Cardiac fibroblast (primary cell): ENCODE data around the gene ESPNL.
"Not testable (repeated sequence)": the region's sequence is repeated elsewhere in the genome, so short reads cannot be mapped to it uniquely, and the experiment has no call there.

Source experiments
- DNase-seq, 2 donors: peaks; one replicate each; pipeline versions ENCODE4 v3.0.0 to v3.0.0-alpha.2; 2010; ENCODE audit warnings: low read depth in 2 of 2
- H3K4me3 ChIP-seq, 2 donors: replicated peaks in 1 of 2; 1 replicate in 1 of 2; 2 replicates in 1 of 2; pipeline ENCODE4 v1.5.1; 2011; ENCODE audit warnings: low read depth in 2 of 2, low read length in 2 of 2, mild to moderate bottlenecking in 2 of 2, moderate library complexity in 1 of 2
- TF ChIP-seq, protein P1 (sequence below): IDR thresholded peaks from one replicate; pipeline ENCODE4 v1.5.1; 2011; ENCODE audit warnings: low read depth, mild to moderate bottlenecking, low read length, inconsistent platforms

The ESPNL gene, protein sequence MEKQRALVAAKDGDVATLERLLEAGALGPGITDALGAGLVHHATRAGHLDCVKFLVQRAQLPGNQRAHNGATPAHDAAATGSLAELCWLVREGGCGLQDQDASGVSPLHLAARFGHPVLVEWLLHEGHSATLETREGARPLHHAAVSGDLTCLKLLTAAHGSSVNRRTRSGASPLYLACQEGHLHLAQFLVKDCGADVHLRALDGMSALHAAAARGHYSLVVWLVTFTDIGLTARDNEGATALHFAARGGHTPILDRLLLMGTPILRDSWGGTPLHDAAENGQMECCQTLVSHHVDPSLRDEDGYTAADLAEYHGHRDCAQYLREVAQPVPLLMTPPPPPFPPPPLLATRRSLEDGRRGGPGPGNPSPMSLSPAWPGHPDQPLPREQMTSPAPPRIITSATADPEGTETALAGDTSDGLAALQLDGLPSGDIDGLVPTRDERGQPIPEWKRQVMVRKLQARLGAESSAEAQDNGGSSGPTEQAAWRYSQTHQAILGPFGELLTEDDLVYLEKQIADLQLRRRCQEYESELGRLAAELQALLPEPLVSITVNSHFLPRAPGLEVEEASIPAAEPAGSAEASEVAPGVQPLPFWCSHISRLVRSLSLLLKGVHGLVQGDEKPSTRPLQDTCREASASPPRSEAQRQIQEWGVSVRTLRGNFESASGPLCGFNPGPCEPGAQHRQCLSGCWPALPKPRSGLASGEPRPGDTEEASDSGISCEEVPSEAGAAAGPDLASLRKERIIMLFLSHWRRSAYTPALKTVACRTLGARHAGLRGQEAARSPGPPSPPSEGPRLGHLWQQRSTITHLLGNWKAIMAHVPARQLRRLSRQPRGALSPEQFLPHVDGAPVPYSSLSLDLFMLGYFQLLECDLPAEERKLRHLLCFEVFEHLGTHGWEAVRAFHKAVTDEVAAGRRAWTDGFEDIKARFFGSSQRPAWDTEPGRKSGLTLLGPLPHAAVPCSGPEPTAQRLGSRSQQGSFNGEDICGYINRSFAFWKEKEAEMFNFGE

DNA sequence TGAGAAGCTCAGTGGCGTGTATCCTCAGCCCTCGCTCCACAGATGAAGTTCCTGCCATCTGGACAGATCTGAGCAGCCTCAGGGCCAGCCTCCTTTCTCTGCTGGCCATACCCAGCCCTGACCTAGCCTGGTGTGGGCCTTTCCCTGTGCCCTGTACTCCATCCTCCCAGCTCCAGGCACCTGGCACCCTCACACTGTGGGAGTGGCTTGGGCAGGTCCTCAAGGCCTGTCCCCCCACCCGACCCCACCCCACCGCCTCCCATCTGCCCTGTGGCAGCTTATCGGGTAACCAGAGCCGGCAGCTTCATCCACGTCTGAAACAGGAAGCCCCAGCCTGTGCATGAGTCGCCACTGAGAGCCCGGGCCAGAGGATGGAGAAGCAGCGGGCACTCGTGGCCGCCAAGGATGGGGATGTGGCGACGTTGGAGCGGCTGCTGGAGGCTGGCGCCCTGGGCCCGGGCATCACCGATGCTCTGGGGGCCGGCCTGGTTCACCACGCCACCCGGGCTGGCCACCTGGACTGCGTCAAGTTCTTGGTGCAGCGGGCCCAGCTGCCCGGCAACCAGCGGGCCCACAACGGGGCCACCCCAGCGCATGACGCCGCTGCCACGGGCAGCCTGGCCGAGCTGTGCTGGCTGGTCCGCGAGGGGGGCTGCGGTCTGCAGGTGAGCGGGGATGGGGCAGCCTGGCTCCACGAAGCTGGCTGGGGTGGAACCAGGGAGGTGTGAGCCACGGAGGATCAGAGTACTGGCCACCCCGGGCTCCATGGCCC, at the start of gene ESPNL:
Gene ESPNL (plus strand): TSS at position 292 of the 772 bp plus-strand sequence. CDS start 80 bp downstream, at position 372.
- TF ChIP-seq, protein P1, sequence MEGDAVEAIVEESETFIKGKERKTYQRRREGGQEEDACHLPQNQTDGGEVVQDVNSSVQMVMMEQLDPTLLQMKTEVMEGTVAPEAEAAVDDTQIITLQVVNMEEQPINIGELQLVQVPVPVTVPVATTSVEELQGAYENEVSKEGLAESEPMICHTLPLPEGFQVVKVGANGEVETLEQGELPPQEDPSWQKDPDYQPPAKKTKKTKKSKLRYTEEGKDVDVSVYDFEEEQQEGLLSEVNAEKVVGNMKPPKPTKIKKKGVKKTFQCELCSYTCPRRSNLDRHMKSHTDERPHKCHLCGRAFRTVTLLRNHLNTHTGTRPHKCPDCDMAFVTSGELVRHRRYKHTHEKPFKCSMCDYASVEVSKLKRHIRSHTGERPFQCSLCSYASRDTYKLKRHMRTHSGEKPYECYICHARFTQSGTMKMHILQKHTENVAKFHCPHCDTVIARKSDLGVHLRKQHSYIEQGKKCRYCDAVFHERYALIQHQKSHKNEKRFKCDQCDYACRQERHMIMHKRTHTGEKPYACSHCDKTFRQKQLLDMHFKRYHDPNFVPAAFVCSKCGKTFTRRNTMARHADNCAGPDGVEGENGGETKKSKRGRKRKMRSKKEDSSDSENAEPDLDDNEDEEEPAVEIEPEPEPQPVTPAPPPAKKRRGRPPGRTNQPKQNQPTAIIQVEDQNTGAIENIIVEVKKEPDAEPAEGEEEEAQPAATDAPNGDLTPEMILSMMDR, result no peak
- DNase-seq, result no peak
- no peak within 1 kb of the TSS for H3K4me3 ChIP-seq

DNA sequence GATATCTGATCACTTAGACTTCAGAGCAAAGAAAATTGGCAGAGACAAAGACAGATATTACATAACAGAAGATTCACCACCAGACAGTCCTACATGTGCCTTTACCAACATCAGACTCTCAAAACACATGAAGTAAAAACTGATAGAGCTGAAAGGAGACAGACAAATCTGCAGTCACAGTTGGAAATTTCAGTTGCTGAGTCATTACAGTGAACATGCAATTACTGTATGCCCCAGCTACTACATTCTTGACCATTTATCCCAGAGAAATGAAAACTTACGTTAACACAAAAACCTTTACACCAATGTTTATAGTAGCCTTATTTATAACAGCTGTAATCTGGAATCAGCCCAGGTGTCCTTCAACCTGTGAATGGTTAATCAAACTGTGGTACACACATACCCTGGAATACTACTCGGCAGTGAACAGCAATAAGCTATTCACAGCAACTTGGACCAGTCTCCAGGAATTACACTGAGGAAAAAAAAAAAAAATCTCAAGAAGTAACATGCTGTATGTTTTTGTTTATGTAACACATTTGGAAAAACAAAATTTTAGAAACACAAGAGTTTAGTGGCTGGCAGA, 46.9 kb upstream of the ESPNL start:
- TF ChIP-seq, protein P1, result no peak
- no peak overlapping the region for H3K4me3 ChIP-seq
- DNase-seq, result peak in 1 of 2 donors; percentile 21

DNA sequence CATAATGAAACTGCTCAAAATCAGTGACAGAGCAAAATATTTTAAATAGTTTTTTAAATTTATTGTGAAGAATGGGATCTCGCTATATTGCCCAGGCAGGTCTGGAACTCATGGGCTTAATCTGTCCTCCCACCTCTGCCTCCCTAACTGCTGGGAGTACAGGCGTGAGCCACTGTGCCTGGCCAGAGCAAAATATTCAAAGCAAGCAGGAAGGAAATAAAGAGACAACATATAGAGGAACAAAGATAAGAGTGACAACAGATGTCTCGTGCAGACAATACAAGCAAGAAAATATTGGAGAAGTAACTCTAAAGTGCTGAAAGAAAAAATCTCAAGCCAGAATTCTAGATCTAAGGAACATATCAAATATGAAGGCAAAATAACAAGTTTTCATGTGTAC, 44.3 kb upstream of the ESPNL start:
- DNase-seq, result no peak
- no peak overlapping the region for H3K4me3 ChIP-seq
- TF ChIP-seq, protein P1, result no peak

DNA sequence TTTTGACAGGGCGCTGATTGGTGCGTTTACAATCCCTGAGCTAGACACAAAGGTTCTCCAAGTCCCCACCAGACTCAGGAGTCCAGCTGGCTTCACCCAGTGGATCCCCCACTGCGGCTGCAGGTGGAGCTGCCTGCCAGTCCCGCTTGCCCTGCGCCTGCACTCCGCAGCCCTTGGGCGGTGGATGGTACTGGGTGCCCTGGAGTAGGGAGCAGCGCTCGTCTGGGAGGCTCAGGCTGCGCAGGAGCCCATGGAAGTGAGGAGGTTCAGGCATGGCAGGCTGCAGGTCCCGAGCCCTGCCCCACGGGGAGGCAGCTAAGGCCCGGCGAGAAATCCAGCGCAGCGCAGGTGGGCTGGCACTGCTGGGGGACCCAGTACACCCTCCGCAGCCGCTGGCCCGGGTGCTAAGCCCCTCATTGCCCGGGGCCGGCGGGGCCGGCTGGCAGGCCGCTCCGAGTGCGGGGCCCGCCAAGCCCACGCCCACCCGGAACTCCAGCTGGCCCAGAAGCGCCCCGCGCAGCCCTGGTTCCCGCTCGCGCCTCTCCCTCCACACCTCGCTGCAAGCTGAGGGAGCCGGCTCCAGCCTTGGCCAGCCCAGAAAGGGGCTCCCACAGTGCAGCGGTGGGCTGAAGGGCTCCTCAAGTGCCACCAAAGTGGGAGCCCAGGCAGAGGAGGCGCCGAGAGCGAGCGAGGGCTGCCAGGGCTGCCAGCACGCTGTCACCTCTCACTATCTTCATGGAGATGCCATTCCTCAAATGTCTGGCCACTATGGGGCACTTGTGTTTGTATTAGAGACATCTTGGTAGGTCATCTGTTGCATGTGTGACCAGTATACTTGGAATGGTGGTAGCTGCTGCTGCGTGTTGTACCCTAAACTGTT, 42.2 kb upstream of the ESPNL start:
- not testable (repeated sequence) for H3K4me3 ChIP-seq, DNase-seq

DNA sequence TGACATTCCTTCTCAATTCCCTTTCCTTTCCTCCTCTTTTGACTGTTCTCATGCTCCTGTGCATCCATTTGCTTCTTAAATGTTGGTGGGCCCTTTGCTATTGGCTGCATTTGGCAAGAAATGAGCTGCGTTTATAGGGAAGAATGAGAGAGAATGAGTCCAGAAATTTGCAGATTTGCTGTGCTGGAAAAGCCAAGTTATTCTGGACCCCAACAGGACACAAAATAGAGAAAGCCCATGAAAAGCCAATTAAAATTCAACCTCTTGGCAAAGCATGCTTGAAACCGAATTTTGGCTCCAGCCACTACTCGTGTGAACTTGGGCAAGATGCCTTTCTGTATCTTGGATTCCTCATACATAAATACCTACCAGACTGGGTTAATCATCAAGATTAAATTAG, 40.6 kb upstream of the ESPNL start:
- no peak for DNase-seq
- no peak overlapping the region for H3K4me3 ChIP-seq
- TF ChIP-seq, protein P1, result no peak

DNA sequence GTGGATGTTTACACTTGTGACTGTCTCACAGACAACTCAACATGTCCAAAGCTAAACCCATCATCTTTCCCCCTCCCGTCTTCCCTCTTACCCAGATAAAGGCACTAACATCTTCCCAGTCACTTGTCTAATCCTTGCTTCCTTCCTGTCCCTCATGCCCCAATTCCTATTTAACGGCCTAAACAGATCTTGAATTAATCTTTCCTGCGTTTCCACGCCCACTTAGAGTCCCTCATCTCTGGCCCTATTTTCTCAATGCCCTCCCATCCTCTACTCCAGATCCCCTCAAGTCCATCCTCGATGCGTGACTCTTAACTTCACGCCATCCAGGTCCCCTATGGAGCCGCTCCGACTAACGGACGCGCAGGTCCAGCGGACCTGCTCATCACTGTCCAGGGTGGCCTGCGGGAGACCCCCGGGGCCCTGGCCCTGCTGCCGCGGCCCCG, 40.0 kb upstream of the ESPNL start:
- TF ChIP-seq, protein P1, result no peak
- peak overlapping the region; percentile 71 to 78 for H3K4me3 ChIP-seq
- DNase-seq, result peak in 1 of 2 donors; percentile 21
